A673 (cell line): ENCODE results near the gene TTLL11. TPM values are rescaled to one million over a fixed set of nuclear protein-coding genes. Genes with fewer than 3 reads are reported as not detected.

Experiments
- BruUV-seq: library from RNA; stranded (reverse); fragments of 400-500 nt; replicated peaks from 2 replicates; lab custom pipeline; 2021; lab: Mats Ljungman, UMichigan
- CTCF ChIA-PET: fragments of 300-600 bp; sonication (Branson Sonifier 250); formaldehyde crosslinking; loops from one replicate; lab custom pipeline; 2022; ENCODE audit warnings: antibody characterized with exemption; lab: Charles Lee
- POLR2A ChIA-PET: fragments of 300-600 bp; sonication (Branson Sonifier 250); formaldehyde crosslinking; loops from one replicate; lab custom pipeline; 2022; ENCODE audit warnings: antibody characterized with exemption; ENCODE audit not compliant: low non-redundant PET; lab: Charles Lee
- DNase-seq: peaks from one replicate; pipeline ENCODE4 v3.0.0-alpha.2; 2015; ENCODE audit warnings: low spot score
- H3K27ac ChIP-seq: fragments of 200-600 bp; sonication (generic); 2 replicates; pipeline ENCODE4 v1.5.1; 2016; ENCODE audit warnings: mixed run types, low read depth, mild to moderate bottlenecking, mixed read lengths, antibody characterized with exemption, low read length; ENCODE audit not compliant: poor library complexity, severe bottlenecking
- H3K27me3 ChIP-seq: fragments of 200-600 bp; sonication (generic); replicated peaks from 2 replicates; pipeline ENCODE4 v1.6.1; 2017; ENCODE audit warnings: mixed run types, low read depth, mild to moderate bottlenecking, mixed read lengths, antibody characterized with exemption, low read length; ENCODE audit not compliant: insufficient read depth, poor library complexity
- H3K36me3 ChIP-seq: fragments of 200-600 bp; sonication (generic); 2 replicates; pipeline ENCODE4 v1.6.1; 2016; ENCODE audit warnings: mixed run types, mild to moderate bottlenecking, mixed read lengths, antibody characterized with exemption, low read length; ENCODE audit not compliant: insufficient read depth, poor library complexity, severe bottlenecking
- H3K4me1 ChIP-seq: fragments of 200-600 bp; sonication (generic); 2 replicates; pipeline ENCODE4 v1.6.1; 2017; ENCODE audit warnings: mixed run types, mild to moderate bottlenecking, mixed read lengths, antibody characterized with exemption, low read length; ENCODE audit not compliant: insufficient read depth, poor library complexity, severe bottlenecking
- H3K4me3 ChIP-seq: fragments of 200-600 bp; sonication (generic); 2 replicates; pipeline ENCODE4 v1.5.1; 2016; ENCODE audit warnings: low read depth, mixed run types, mild to moderate bottlenecking, mixed read lengths, low read length; ENCODE audit not compliant: poor library complexity, severe bottlenecking
- H3K9me3 ChIP-seq: fragments of 200-600 bp; sonication (generic); 2 replicates; pipeline ENCODE4 v1.6.1; 2016; ENCODE audit warnings: mixed run types, low read depth, mild to moderate bottlenecking, mixed read lengths, antibody characterized with exemption, low read length; ENCODE audit not compliant: poor library complexity, severe bottlenecking
- CTCF ChIP-seq: fragments of 300-800, 200-600 bp; sonication (generic); conservative IDR thresholded peaks from 2 replicates; pipeline ENCODE4 v1.5.1; 2017; ENCODE audit warnings: low read depth, mild to moderate bottlenecking, antibody characterized with exemption, low read length, moderate library complexity, mixed read lengths
- EZH2 ChIP-seq: fragments of 200-600 bp; sonication (generic); IDR thresholded peaks from 2 replicates; pipeline ENCODE4 v1.6.1; 2017; ENCODE audit warnings: borderline replicate concordance, low read depth, mild to moderate bottlenecking, mixed read lengths, antibody characterized with exemption, low read length; ENCODE audit not compliant: poor library complexity, severe bottlenecking
- intact Hi-C: fragments of 100-400 bp; cut with micrococcal nuclease; formaldehyde crosslinking; loops from one replicate; pipeline ENCODE4 v1.10.0; 2022; ENCODE audit not compliant: unreplicated experiment
- total RNA-seq: library from RNA; stranded (reverse); gene quantifications from 2 replicates; pipeline ENCODE4 v1.2.3, GENCODE V29; 2021

Gene TTLL11
- total RNA-seq, 1 experiment from 2014 or later, result 3.0 TPM

- no peak for DNase-seq
- intact Hi-C loops, result no loop called here
- TF ChIP-seq EZH2, result no peak
- TF ChIP-seq CTCF, result no peak
- peaks cover 8% of the 10 kb centered on the region for H3K4me1 ChIP-seq
- BruUV-seq, result no TSS peak
- ChIA-PET POLR2A (no interaction called here), CTCF (no interaction called here)
- no peak overlapping the region for H3K4me3 ChIP-seq
- no peaks in the 10 kb centered on the region for H3K9me3 ChIP-seq
- H3K27me3 ChIP-seq, result no peaks in the 10 kb centered on the region
- no peaks in the 10 kb centered on the region for H3K36me3 ChIP-seq
- no peak overlapping the region for H3K27ac ChIP-seq
Measured at GRCh38 chr9:121902461-121903135, 190.5 kb downstream of the TTLL11 start.

GRCh38 chr9:121901616-121902015, 191.5 kb downstream of the TTLL11 start:
- intact Hi-C loops, result no loop called here
- H3K4me3 ChIP-seq, result no peak overlapping the region
- no peaks in the 10 kb centered on the region for H3K36me3 ChIP-seq
- H3K9me3 ChIP-seq, result no peaks in the 10 kb centered on the region
- POLR2A ChIA-PET, result no interaction called here
- H3K4me1 ChIP-seq, result peaks cover 7% of the 10 kb centered on the region
- TF ChIP-seq CTCF (no peak), EZH2 (no peak)
- H3K27me3 ChIP-seq, result no peaks in the 10 kb centered on the region
- BruUV-seq, result no TSS peak
- CTCF ChIA-PET, result no interaction called here
- DNase-seq, result no peak
- no peak overlapping the region for H3K27ac ChIP-seq

GRCh38 chr9:121900163-121900562, 192.9 kb downstream of the TTLL11 start:
- POLR2A ChIA-PET, result no interaction called here
- Histone ChIP-seq H3K9me3 (no peaks in the 10 kb centered on the region), H3K36me3 (no peaks in the 10 kb centered on the region), H3K4me1 (no peaks in the 10 kb centered on the region), H3K27ac (no peak overlapping the region), H3K27me3 (no peaks in the 10 kb centered on the region), H3K4me3 (no peak overlapping the region)
- intact Hi-C loops, result no loop called here
- DNase-seq, result no peak
- BruUV-seq, result no TSS peak
- CTCF ChIA-PET, result no interaction called here
- TF ChIP-seq CTCF (no peak), EZH2 (no peak)
